Measurements from ENCODE around the gene PIN1.
A peak's percentile ranks its signal among the peaks of the same experiment; 100 is the strongest.

Gene PIN1

DNA sequence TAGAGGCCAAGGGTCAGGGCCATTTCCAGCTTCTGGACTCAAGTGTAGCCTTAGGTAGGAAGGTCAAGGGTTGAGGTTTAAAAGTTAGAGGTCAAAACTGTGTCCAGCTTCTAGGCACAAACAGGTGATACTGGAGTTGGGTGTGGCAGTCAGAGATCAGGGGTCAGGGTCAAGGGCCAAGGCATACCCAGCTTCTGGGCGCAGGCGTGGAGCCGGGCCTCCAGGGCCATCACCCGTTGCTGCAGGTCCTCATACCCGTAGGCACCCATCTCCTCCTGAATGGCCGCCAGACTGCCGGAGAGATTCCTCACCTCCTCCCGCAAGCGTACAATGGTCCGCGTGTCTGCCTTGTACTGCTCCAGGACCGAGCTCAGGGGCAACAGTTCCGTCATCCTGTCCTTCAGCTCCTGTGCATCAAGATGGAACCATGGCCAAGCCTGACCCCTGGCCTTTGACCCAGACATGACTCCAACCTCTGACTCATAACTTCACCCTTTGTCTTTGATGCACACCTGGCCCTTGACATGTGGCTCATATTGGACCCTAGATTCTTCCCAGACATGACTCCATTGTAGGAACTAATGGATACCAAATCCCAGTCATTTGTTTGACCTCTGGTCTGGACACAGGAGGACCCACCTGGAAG, 22.1 kb downstream of the PIN1 start:
- DNase-seq = no peak

DNA sequence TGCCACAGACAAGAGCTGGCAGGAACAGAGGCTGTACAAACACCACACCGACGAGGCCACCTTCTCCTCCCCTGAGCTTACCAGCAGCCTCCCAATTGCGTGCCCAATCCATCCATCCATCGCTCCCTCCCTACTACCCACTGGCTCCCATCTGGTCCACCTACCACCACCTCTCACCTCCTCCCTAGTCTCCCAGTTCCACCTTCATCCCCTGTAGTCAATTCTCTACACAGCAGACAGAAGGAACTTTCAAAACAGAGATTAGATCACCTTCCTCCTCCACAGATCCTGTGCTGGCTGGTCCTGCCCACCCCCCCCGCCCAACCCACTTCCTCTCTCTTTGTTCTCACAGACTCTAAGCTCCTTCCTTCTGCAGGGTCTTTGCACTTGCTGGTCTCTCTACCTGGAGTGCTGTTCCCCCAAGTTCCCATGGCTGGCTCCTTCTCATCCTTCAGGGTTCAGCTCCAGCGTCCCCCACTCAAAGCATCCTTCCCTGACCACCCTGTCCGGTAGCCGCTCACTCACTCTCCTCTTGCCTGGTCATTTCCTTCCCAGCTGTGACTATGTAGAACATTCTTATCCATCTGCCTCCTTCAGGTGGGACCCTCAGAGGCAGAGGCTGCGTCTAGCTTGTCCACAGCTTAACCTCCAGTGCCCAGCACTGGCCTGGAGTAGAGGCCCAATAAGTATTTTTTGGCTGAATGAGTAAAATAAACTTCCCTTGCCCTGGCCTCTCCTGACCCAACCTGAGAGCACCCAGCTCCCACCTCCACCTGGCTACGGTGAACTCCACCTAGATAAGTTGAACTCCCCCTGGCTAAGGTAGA, 23.0 kb downstream of the PIN1 start:
- no peak for DNase-seq

DNA sequence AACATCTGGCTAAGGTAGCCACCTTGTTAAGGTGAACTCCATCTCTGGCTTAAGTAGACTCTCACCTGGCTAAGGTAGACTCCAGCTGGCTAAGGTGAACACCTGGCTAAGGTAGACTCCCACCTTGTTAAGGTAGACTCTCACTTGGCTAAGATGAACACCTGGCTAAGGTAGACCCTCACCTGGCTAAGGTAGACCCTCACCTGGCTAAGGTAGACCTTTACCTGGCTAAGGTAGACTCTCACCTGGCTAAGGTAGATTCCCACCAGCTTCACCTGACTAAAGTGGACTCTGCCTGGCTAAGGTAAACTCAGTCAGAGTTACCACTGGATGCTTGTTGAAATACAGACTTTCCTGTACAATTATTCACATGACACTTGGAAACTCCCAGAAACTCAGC, 23.6 kb downstream of the PIN1 start:
- DNase-seq = no peak

- DNase-seq = no peak
Measured at GRCh38 chr19:9860407-9860806, 25.3 kb downstream of the PIN1 start.

DNA sequence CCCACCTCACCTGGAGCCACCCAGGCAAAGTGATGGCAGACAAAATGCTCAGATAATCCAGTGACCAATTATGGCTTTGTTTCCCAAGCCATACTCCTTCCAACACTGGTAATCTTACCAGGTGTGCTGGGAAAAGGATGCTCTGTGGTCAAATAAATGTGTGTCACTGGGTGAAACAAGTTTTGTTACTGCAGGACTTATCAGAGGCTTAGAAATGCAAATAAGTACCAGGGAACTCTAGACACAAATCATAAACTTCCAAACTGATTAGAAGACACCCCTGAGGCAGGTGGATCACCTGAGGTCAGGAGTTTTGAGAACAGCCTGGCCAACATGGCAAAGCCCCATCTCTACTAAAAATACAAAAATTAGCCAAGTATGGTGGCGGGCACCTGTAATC, 26.4 kb downstream of the PIN1 start:
- DNase-seq = no peak

DNA sequence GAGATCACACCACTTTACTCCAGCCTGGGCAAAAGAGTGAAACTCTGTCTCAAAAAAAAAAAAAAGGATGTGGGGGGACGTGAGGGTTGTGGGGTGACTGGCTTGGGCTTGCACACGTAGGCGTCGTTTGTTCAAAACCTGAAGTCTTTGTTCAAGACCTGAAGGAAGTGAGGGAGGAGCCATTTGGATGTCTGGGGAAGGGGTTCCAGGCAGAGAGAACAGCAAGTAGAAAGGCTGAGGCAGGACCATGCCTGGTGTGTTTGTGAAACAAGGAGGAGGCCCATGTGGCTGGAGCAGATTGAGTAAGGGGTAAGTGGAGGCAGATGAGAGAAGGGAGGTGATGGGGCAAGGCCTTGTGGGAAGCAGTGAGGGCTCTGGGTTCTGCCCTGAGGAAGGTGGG, 27.8 kb downstream of the PIN1 start:
- DNase-seq = no peak

GRCh38 chr19:9863759-9864158, 28.6 kb downstream of the PIN1 start:
- no peak for DNase-seq

DNA sequence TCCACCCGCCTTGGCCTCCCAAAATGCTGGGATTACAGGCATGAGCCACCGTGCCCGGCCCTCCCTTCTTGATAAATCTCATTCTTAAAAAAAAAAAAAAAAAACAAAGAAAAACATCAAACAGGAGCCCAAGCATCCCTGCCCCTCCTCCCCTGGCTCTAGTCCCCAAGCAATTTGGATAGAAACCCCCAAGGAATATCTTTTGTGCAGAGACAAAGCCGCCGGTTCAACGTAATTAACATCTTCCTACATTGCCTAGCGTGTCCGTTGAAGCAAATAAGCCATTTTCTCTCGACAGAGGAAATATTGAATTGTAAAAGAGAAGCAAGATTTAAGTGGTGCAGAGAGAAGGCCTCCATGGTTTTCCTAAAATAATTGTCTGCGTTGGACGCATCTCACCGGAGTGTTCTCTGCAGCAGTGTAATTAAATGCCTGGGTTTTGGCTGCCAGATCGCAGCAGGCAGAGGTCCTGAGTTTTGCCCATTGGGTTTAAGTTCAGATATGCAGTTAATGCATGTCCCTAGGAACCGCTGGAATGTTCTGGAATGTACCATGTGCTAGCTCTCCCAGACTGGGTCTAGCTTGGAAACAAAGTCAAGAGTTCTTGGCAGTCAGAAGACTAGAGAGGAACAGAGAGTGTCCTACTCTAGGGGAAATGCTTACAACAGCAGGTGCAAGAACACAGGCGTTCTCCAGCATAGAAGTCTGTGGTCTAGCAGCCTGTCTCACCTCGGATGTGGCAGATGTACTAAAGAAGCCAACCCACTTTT, 30.8 kb downstream of the PIN1 start:
- peak in 1 of 2 donors; percentile 43 for DNase-seq

DNA sequence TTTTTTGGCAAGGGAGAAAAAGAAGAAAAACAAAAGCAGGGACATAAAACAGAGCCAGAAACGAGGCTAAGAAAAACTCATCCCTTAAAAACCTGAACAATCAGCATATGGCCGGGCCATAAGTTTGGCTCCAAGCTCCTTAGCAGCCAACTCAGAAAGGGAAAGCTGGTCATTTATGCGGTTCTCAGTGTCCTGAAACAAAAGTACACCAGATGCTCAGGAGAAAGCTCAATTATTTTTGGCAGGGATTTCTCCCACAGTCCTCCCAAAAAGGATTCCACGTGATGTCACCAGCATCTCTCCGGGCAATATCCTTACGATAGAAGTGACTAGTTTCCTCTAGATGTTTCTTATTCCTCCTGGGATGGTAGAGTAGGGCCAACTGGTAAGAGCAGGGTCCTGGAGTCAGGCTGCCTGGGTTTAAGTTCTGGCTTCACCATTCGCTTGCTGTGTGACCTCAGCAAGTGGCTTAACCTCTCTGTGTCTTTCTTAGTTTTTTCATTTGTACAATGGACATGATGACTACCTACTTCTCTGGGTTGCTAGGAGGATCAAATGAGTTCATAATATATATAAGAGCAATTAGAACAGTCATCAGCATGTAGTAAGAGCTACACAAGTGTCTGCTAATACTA, 34.0 kb downstream of the PIN1 start:
- DNase-seq = peak in 1 of 2 donors; percentile 44

DNA sequence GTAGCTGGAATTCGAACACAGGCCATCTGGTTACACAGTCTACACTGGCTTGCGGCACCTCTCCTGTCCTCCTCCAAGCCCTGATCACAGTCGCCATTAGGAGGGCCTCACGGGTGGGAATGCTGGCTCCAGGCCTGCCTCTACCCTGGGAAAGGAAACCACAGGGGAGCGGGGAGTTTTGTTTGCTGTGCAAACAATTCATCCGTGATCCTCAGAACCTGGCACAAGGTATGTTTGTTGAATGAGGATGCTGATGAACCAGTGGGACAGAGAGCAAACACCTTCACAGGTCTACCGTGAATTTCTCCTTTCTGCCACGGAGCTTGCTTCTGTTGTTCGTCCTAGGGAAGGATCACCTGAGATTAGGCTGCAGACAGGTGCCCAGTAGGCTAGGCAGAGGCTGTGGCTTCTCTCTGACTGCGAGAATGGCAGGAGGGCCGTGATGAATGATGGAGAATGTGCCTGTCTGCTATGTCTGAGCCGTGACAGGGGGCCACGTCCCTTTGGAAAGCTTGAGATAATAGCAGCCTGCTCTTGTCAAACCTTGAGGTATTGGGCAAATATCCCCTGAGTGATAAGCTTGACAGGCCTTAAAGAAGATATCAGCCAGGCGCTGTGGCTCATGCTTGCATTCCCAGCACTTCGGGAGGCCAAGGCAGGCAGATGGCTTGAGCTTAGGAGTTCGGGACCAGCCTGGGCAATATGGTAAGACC, 36.7 kb downstream of the PIN1 start:
- DNase-seq = no peak

DNA sequence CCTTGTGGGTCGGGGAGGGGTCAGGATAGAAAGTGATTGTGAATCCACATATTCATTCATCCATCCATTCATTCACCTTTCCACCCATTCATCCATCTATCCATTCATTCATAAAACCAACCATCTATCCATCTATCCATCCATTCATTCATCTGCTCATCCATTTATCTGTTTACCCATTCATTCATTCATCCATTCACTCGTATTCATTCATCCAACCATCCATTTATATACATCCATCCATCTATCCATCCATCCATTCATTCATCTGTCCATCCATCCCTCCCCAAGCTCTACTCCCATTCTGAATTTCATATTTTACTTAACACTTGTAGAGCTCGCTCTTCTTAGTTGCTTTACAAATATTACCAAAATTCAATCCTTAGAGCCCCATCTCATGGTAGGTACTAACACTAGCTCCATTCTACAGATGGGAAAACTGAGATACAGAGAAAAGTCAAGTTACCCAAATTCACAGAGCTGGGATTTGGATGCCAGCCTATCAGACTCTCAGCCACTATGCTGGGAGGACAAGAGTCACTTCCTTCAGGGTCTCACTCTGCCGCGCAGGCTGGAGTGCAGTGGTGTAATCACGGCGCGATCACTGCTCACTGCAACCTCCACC, 37.6 kb downstream of the PIN1 start:
- DNase-seq = no peak

DNA sequence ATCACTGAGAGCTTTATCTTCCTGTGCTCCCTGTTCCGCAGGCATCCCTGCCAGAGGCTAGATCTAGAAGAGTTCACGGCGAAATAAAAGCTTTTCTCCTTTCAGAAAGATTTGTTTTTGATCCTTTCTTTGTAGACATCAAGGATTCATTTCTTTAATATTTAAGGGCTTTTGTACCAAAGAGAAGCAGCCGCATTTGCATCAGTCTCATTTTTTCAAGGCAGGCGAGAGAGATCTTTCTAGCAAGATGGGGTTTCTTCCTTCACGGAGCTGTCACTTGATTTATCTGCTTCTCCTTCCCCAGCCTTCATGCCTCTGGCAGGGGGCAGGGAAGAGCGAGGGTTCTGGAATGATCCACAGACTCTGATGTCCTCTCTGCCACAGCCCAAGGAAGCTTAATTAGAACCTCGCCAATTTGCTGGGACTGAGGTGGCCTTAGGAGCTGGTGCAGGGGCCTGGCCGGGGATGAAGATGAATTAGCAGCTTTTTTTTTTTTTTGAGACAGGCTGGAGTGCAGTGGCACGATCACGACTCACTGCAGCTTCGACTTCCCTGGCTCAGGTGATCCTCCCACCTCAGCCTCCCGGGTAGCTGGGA, 40.0 kb downstream of the PIN1 start:
- no peak for DNase-seq

DNA sequence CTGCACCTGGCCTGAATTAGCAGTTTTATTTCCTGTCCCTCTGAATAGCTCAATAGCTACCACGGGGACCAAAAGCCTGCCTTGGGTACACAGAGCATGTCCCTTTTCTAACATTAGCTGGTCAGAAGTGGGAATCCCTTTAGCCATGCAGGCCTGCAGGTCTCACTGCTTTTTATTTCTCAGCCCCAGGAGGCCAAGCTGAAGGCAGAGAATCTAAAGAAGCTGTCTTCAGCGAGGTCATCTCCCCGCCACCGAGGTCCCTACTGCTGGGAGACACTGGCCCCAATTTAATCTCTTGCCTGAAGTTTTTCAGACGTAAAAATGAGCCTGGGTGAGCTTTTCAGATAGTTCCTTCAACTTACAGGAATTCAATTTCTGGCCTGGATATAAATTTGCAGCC, 40.7 kb downstream of the PIN1 start:
- DNase-seq = no peak

DNA sequence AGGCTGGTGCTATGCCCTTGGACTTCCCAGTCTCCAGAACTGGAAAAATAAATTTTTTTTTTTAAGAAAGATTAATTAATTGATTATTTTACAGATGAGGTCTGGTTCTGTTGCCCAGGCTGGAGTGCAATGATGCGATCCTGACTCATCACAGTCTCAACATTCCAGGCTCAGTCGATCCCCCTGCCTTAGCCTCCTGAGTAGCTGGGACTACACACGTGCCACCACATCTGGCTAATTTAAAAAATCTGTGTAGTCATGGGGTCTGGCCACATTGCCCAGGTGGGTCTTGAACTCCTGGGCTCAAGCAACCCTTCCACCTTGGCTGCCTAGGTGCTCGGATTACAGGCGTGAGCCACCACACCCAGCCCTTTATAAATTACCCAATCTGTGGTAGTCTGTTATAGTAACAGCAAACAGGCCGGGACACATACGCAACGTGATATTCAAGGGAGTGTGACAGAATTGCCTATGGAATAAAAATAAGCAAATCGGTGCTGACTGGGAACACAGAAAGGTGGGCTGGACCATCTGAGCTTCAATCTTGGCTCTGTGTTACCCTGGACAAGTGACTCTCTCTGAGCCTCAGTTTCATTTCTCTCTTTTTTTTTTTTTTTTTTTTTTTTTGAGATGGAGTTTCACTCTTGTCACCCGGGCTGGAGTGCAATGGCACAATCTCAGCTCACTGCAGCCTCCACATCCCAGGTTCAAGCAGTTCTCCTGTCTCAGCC, 42.8 kb downstream of the PIN1 start:
- DNase-seq = no peak

DNA sequence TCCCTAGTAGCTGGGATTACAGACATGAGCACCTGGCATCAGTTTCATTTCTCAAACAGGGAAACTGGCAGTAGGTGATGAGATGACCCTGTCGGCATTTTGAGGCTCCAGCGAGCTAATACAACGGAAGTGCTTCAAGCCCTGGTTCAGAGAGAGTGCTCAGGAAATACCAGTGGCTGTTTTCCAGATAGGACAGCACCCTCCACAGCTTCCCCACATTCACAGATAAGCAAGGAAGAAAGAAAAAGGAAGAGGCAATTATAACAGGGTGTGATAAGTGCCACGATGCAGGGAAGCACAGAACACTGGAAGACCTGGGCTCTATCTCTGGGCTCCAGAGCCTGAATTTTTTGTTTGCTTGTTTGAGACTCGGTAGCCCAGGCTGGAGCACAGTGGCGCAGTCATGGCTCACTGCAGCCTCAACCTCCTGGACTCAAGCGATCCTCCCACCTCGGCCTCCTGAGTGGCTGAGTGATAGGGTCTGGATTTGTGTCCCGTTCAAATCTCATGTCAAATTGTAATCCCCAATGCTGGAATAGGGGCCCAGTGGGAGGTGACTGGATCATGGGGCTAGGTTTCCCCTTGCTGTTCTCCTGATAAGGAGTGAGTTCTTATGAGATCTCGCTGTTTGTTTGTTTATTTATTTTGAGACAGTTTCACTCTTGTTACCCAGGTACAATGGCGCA, 43.5 kb downstream of the PIN1 start:
- no peak for DNase-seq

DNA sequence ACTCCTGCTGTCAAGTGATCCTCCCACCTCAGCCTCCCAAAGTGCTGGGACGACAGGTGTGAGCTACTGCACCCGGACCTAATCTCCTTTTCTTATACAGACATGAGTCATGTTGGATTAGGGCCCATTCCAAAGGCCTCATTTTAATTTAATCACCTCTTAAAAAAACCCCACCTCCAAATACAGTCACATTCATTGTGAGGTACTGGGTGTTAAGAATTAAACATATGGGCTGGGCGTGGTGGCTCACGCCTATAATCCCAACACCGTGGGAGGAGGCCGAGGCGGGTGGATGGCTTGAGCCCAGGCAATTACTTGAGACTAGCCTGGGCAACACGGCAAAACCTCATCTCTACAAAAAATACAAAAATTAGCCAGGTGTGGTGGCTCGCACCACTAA, 46.6 kb downstream of the PIN1 start:
- DNase-seq = no peak

DNA sequence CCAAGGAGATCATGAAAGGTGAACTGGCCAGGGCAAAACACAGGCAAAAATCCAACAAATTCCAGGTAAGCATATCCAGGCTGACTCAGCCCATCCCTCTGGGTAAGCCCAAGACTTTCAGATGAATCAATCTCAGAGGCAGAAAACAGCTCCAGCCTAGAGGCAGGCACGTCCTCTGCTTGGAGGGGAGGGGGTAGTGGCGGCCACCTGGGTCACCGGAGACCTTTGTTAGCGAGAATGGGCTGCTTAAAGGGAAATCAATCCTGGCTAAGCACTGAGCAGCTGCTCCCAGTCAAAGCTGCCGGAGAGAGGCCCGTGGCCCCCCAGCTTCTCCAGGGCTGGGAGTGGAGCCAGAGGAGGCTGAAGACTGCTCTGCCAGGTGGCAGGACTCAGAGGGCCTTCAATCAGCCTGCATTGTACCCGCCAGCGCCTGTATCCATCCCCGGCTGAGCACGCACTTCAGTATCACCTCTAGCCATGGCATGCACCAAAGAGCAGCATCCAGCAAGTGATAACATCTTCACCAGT, 48.2 kb downstream of the PIN1 start:
- peak in 1 of 2 donors; percentile 14 for DNase-seq

DNA sequence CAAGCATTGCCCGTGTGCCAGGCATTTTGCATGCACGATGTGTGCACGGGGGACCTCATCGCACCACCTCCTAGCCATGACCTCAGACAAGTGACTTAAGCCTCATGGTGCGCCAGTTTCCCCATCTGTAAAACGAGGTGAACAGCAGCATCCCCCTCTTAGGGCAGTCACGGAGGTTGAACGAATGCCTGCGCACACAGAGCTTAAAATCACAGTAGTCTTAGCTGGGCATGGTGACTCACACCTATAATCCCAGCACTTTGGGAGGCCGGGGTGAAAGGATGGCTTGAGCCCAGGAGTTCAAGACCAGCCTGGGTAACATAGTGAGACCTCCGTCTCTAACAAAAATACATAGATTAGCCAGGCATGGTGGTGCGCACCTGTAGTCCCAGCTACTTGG, 48.6 kb downstream of the PIN1 start:
- DNase-seq = no peak

DNA sequence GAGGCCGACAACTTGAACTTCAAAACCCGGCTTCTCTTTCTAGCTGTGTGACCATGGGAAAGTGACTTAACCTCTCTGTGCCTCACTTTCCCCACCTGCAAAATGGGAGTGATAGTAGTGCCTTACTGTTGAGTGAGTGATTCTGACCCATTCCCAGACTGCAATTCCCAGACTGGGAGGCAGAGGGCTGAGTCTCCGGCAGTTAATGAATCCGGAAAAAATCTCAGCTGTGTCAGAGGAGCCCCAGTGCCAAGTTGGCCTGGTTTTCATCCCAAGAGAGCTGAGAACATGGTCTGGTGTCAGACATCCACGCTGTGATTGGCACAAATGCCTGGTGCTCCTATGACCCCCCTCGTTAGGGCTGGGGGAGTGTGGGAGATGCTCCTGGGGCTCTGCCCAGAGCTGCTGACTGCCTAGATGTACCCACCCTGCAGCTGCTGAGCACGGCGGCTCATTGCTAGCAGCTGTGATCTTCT, 50.0 kb downstream of the PIN1 start:
- peak; percentile 49 to 51 for DNase-seq
